ENCODE measurements around the gene PTPN23.

DNA sequence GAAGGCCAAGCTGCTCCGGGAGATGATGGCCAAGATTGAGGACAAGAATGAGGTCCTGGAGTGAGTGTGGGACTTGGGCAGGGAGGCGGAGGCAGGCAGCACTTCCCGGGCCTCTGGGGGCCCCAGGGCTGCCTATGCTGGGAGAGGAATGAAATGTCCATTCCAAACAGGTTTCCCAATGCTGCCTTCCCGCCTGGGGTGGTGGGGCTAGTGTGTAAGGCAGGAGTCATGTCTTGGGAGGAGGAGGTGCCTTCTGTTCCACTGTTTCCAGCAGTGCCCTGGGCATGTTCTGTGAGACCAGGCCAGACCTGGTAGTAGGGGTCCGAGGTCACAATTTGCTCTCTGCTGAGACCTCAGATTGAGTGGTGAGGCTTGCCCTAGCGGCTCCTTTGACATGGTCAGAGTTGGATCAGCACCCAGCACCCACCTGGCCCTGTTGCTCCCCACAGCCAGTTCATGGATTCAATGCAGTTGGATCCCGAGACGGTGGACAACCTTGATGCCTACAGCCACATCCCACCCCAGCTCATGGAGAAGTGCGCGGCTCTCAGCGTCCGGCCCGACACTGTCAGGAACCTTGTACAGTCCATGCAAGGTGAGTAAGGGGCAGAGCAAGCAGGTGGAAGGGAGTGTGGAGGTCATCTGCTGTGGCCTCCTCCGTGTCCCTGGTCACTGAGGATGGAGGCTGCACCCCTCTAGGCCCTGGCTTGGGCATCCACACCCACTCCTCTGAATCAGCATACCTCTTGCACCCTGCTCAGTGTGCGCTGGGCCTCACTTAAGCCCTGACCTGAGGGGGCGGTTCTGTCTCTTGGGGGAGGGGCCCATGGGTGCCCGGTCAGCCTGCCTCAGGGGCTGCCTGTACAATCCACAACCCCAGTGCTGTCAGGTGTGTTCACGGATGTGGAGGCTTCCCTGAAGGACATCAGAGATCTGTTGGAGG lies 27.3 kb downstream of the PTPN23 start:
- TF ChIP-seq ZNF384 (IDR thresholded peaks at IDR 0.05; ENCODE audit: low read depth, low read length) (no peak), ZNF133 (CRISPR knock-in tag; IDR thresholded peaks at IDR 0.05) (no peak), CBFB (CRISPR knock-in tag; IDR thresholded peaks at IDR 0.05) (no peak), ZBTB8A (IDR thresholded peaks at IDR 0.05; ENCODE audit: partially characterized antibody) (no peak), ZZZ3 (IDR thresholded peaks at IDR 0.05) (no peak), HEY1 (CRISPR knock-in tag; IDR thresholded peaks at IDR 0.05; ENCODE audit: borderline replicate concordance) (no peak), CBX1 (IDR thresholded peaks at IDR 0.05; ENCODE audit: low read depth) (no peak), ETV6 (IDR thresholded peaks at IDR 0.05; ENCODE audit: borderline replicate concordance in 1 of 2, low read depth in 2 of 2, low read length in 1 of 2) (no peak), ETV6 (CRISPR knock-in tag; IDR thresholded peaks at IDR 0.05; ENCODE audit: borderline replicate concordance) (no peak)
- TF ChIP-seq, protein P1, sequence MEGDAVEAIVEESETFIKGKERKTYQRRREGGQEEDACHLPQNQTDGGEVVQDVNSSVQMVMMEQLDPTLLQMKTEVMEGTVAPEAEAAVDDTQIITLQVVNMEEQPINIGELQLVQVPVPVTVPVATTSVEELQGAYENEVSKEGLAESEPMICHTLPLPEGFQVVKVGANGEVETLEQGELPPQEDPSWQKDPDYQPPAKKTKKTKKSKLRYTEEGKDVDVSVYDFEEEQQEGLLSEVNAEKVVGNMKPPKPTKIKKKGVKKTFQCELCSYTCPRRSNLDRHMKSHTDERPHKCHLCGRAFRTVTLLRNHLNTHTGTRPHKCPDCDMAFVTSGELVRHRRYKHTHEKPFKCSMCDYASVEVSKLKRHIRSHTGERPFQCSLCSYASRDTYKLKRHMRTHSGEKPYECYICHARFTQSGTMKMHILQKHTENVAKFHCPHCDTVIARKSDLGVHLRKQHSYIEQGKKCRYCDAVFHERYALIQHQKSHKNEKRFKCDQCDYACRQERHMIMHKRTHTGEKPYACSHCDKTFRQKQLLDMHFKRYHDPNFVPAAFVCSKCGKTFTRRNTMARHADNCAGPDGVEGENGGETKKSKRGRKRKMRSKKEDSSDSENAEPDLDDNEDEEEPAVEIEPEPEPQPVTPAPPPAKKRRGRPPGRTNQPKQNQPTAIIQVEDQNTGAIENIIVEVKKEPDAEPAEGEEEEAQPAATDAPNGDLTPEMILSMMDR (IDR thresholded peaks at IDR 0.05 in 2 of 3, conservative IDR thresholded peaks at IDR 0.05 in 1 of 3; ENCODE audit: insufficient read depth in 2 of 3, low read depth in 1 of 3, low read length in 3 of 3): no peak
